ENCODE measurements around the gene CLDN10.

DNA sequence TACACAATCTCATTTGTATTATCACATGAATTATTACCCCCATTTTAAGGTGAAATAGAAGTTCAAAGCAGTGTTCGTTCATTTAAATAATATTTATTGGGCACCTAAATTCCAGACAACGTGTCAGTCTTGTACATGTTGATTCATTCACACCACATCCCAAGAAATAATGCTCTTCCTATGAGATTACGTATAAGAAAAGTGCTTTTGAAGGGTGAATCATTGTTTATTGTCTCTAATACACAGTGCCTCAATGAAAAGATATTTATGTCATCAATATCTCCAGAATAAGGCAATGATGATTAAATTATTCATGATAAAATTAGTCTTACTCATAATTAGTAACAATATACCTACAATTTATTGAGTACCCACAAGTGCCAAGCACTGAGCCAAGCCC lies 35.6 kb downstream of the CLDN10 start:
- TF ChIP-seq ISL1 (CRISPR knock-in tag; IDR thresholded peaks at IDR 0.05) (no peak), RARB (CRISPR knock-in tag; IDR thresholded peaks at IDR 0.05) (no peak), SNAI2 (CRISPR knock-in tag; IDR thresholded peaks at IDR 0.05) (no peak)

All from SK-N-SH treated with all-trans-retinoic acid at 6 μM for 48 hours (cell line).